ENCODE data around the gene ADGRE1.

GRCh38 chr19:6852001-6852400, 35.4 kb upstream of the ADGRE1 start:
- TF ChIP-seq CTCF (IDR thresholded peaks at IDR 0.05; ENCODE audit: control extremely low read depth in 1 of 3, insufficient read depth in 1 of 3, low read depth in 1 of 3, low read length in 3 of 3), result no peak
- no peak for TF ChIP-seq YY1 (IDR thresholded peaks at IDR 0.05; ENCODE audit: low read depth, low read length)
- no peak for TF ChIP-seq KDM5A (IDR thresholded peaks at IDR 0.05; ENCODE audit: low read length)
- no peak for TF ChIP-seq POLR2AphosphoS5 (IDR thresholded peaks at IDR 0.05; ENCODE audit: low read depth, low read length)
- no peak for TF ChIP-seq POLR2A (IDR thresholded peaks at IDR 0.05; ENCODE audit: control extremely low read depth in 1 of 2, low read depth in 2 of 2, low read length in 2 of 2)
- TF ChIP-seq E2F6 (IDR thresholded peaks at IDR 0.05), result no peak
- no peak for TF ChIP-seq SRF (IDR thresholded peaks at IDR 0.05; ENCODE audit: low read depth, low read length)
- TF ChIP-seq RXRA (IDR thresholded peaks at IDR 0.05; ENCODE audit: insufficient read depth, low read depth, low read length), result no peak
- no peak for TF ChIP-seq EP300 (IDR thresholded peaks at IDR 0.05; ENCODE audit: borderline replicate concordance in 1 of 2, low read depth in 2 of 2, low read length in 2 of 2)
- TF ChIP-seq RFX5 (IDR thresholded peaks at IDR 0.05; ENCODE audit: borderline replicate concordance, low read depth, low read length), result no peak
- TF ChIP-seq ZNF274 (IDR thresholded peaks at IDR 0.05; ENCODE audit: borderline replicate concordance, extremely low read depth, low read length), result no peak
- no peak for TF ChIP-seq EZH2 (IDR thresholded peaks at IDR 0.05; ENCODE audit: low read depth, low read length, severe bottlenecking)
- TF ChIP-seq NRF1 (IDR thresholded peaks at IDR 0.05; ENCODE audit: low read depth, low read length), result no peak
- no peak for TF ChIP-seq KDM1A (IDR thresholded peaks at IDR 0.05; ENCODE audit: borderline replicate concordance, low read length)

Data from H1 (cell line).